Stomach (tissue), 9 donors: Measurements from ENCODE around the gene SH3PXD2A. TPM values are rescaled to one million over a fixed set of nuclear protein-coding genes. Genes with fewer than 3 reads are reported as not detected.

Experiments
- DNase-seq, 2 donors: peaks; one replicate each; pipeline versions ENCODE4 v3.0.0 to v3.0.0-alpha.2; 2013 to 2019
- H3K27ac ChIP-seq, 5 donors: fragments of 200-600 bp in 4 of 5; sonication (generic) in 4 of 5; one replicate each; pipeline ENCODE4 v1.5.1; 2013 to 2019; ENCODE audit warnings: mild to moderate bottlenecking in 1 of 5, moderate library complexity in 1 of 5
- H3K27me3 ChIP-seq, 3 donors: fragments of 200-600 bp; sonication (generic); one replicate each; pipeline ENCODE4 v1.5.1; 2017 to 2019; ENCODE audit warnings: mixed run types in 1 of 3
- H3K36me3 ChIP-seq, 4 donors: fragments of 200-600 bp; sonication (generic); 1 replicate in 3 of 4; 2 replicates in 1 of 4; pipeline ENCODE4 v1.5.1; 2016 to 2019
- H3K4me1 ChIP-seq, 4 donors: fragments of 200-600 bp; sonication (generic); one replicate each; pipeline ENCODE4 v1.5.1; 2016 to 2019
- H3K4me3 ChIP-seq, 4 donors: fragments of 200-600 bp; sonication (generic) in 3 of 4; one replicate each; pipeline ENCODE4 v1.5.1; 2016 to 2019; ENCODE audit warnings: mild to moderate bottlenecking in 1 of 4
- H3K9me3 ChIP-seq, 4 donors: fragments of 200-600 bp; sonication (generic); one replicate each; pipeline ENCODE4 v1.5.1; 2016 to 2019
- EP300 ChIP-seq: sonication (generic); formaldehyde crosslinking; IDR thresholded peaks from one replicate; pipeline ENCODE4 v1.6.1; 2017; ENCODE audit warnings: antibody characterized with exemption
- POLR2A ChIP-seq, 4 donors: fragments of 450-650 bp; IDR thresholded peaks; one replicate each; pipeline ENCODE4 v1.6.1; 2016; ENCODE audit warnings: antibody characterized with exemption in 4 of 4, control low read depth in 2 of 4, mild to moderate bottlenecking in 1 of 4, moderate library complexity in 1 of 4
- POLR2AphosphoS5 ChIP-seq, 3 donors: sonication (generic); formaldehyde crosslinking; IDR thresholded peaks; one replicate each; pipeline ENCODE4 v1.6.1; 2016; ENCODE audit warnings: antibody characterized with exemption in 3 of 3
- WGBS, 5 donors: extraction: QIAGEN DNeasy Blood & Tissue Kit in 3 of 5; methylation state at CpG; one replicate each; pipeline versions ENCODE4 v1.1.5 to v1.1.7; 2013 to 2018; 5-methylcytosine and 5-hydroxymethylcytosine counted together
- intact Hi-C: fragments of 100-400 bp; cut with DNase I; formaldehyde crosslinking; loops from one replicate; pipeline ENCODE4 v1.15.1; 2023; ENCODE audit warnings: low total_unique reads
- polyA plus RNA-seq, 3 donors: library from polyadenylated mRNA; stranded (reverse); fragments of 200-250 nt; gene quantifications; one replicate each; pipeline ENCODE4 v1.2.3, GENCODE V29; 2013
- total RNA-seq, 5 donors: library from RNA; depleted of rRNA; stranded (reverse); fragments of >200 nt; gene quantifications; one replicate each; pipeline versions ENCODE4 v1.1.0 to v1.2.3, GENCODE V29; 2014 to 2016
- TF ChIP-seq, protein P1 (sequence below), 7 experiments: fragments of 450-650 bp in 4 of 7; fragments of 200-600 bp in 3 of 7; sonication (generic) in 3 of 7; IDR thresholded peaks; one replicate each; pipeline ENCODE4 v1.5.1; 2016 to 2019; ENCODE audit warnings: antibody characterized with exemption in 7 of 7, control low read depth in 2 of 7, mild to moderate bottlenecking in 1 of 7
- donor health status: healthy with polysubstance abuse.
- donor health status: Bipolar disorder and iron deficiency.
- donor health status: healthy.

Gene SH3PXD2A
- total and polyA plus RNA-seq, 8 donors, result 12.8 to 51.6 (median 24.0) TPM

DNA sequence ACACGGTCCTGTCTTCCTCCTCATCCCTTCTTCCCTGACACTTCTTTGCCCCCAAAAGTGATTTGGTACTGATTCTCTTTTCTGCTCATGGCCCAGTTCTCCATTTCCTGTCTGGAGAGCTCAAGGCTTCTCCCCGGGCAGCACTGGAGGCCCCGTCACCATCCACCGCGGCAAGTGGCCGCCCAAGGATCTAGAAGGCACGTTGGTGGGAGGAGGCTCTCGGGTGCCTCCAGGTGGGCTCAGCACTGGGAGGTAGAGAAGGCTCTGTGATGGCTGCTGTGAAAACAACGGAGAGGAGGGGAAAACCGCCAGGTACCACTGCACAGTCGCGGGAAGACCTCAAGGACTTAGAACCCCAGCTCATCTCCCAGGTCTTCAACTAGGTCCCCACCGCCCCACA, 227.5 kb downstream of the SH3PXD2A start:
- Histone ChIP-seq H3K36me3 (peaks cover 17 to 76% (median 68%) of the 10 kb centered on the region in 4 donors), H3K9me3 (no peaks in the 10 kb centered on the region), H3K4me3 (no peak overlapping the region), H3K27me3 (no peaks in the 10 kb centered on the region), H3K4me1 (peaks cover 0 to 11% (median 0%) of the 10 kb centered on the region in 4 donors), H3K27ac (peak overlapping the region in 2 of 5 donors; percentile 5 to 18)
- intact Hi-C loops, result no loop called here
- WGBS, 5 donors, result 91 to 95% (median 93%) methylated on average over 9 to 13 of the region's 13 CpGs
- TF ChIP-seq POLR2AphosphoS5 (IDR thresholded peaks at IDR 0.05), result no peak
- no peak for TF ChIP-seq EP300
- TF ChIP-seq, protein P1, sequence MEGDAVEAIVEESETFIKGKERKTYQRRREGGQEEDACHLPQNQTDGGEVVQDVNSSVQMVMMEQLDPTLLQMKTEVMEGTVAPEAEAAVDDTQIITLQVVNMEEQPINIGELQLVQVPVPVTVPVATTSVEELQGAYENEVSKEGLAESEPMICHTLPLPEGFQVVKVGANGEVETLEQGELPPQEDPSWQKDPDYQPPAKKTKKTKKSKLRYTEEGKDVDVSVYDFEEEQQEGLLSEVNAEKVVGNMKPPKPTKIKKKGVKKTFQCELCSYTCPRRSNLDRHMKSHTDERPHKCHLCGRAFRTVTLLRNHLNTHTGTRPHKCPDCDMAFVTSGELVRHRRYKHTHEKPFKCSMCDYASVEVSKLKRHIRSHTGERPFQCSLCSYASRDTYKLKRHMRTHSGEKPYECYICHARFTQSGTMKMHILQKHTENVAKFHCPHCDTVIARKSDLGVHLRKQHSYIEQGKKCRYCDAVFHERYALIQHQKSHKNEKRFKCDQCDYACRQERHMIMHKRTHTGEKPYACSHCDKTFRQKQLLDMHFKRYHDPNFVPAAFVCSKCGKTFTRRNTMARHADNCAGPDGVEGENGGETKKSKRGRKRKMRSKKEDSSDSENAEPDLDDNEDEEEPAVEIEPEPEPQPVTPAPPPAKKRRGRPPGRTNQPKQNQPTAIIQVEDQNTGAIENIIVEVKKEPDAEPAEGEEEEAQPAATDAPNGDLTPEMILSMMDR (IDR thresholded peaks at IDR 0.05), result no peak
- no peak for TF ChIP-seq POLR2A (IDR thresholded peaks at IDR 0.05)
- DNase-seq, result no peak

DNA sequence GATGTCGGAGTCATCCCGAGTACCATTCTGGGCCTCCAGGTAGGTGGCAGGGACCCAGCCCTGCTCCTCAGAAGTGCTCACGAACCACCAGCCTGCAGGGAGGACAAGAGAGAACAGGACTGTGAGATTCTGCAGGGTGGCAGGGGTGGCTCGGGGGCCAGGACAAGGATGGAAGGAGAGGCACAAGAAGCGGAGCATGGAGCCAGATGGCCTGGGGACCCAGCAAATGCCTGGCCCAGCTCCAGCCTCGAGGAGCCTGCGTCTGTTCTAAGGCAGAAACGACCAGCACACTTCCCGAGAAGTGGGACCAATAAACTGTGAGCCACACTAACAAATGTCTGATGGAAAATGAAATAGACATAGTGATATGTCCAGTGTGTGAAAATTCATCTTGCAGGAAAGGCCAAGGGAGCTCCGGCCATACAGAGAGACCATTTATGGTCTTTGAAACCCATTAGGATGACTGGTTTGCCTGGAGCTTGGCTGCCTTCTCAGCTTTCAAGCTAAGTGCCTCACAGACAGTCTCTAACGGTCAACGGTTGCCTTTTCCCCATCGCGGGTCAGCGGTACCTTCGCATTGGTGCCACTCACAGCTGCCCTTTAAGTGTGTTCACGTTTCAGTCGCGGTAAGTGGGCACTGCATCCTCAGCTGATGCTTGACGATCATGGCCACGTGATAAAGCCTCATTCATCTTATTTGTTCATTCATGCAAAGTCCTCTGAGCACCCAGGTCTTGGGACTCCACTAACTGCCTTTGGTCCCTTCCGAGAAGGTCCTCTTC, 228.1 kb downstream of the SH3PXD2A start:
- Histone ChIP-seq H3K36me3 (peaks cover 20 to 78% (median 72%) of the 10 kb centered on the region in 4 donors), H3K4me1 (peaks cover 0 to 15% (median 1%) of the 10 kb centered on the region in 4 donors), H3K9me3 (no peaks in the 10 kb centered on the region), H3K27me3 (no peaks in the 10 kb centered on the region), H3K4me3 (no peak overlapping the region), H3K27ac (peak overlapping the region in 2 of 5 donors; percentile 5 to 28)
- DNase-seq, result no peak
- TF ChIP-seq EP300, result no peak
- TF ChIP-seq POLR2AphosphoS5 (IDR thresholded peaks at IDR 0.05), result peak in 1 of 3 donors; percentile 15
- TF ChIP-seq, protein P1 (IDR thresholded peaks at IDR 0.05), result no peak
- no peak for TF ChIP-seq POLR2A (IDR thresholded peaks at IDR 0.05)
- 79 to 89% (median 85%) methylated on average over 21 to 22 of the region's 22 CpGs for WGBS, 5 donors
- intact Hi-C loops, result no loop called here

DNA sequence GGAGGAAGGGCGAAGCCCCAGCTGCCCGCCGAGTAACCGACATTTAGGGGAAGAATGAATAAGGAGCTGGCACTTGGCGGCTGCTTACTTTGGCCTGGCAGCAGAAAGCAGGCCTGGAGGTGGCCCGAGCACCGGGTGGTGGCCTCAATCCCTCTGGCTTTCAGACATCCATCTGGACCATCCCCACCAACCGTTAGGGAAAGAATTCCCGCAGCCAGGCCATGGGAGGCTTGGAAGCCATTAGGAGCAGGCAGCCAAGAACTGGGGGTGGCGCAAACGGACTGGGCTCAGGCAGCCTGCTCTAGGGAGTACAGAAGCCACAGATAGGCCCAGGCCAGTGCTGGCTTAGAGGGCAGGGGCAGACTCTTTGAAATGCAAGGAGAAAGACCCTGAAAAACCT, 229.2 kb downstream of the SH3PXD2A start:
- no peak overlapping the region for H3K4me3 ChIP-seq
- H3K27ac ChIP-seq, result no peak overlapping the region
- H3K4me1 ChIP-seq, result peaks cover 0 to 25% (median 9%) of the 10 kb centered on the region in 4 donors
- WGBS, 5 donors, result 78 to 90% (median 86%) methylated on average over 11 of the region's 11 CpGs
- TF ChIP-seq, protein P1 (IDR thresholded peaks at IDR 0.05), result no peak
- TF ChIP-seq EP300 (no peak), POLR2AphosphoS5 (IDR thresholded peaks at IDR 0.05) (no peak), POLR2A (IDR thresholded peaks at IDR 0.05) (no peak)
- intact Hi-C loops, result no loop called here
- peaks cover 18 to 79% (median 75%) of the 10 kb centered on the region in 4 donors for H3K36me3 ChIP-seq
- no peaks in the 10 kb centered on the region for H3K9me3 ChIP-seq
- DNase-seq, result no peak
- H3K27me3 ChIP-seq, result no peaks in the 10 kb centered on the region

DNA sequence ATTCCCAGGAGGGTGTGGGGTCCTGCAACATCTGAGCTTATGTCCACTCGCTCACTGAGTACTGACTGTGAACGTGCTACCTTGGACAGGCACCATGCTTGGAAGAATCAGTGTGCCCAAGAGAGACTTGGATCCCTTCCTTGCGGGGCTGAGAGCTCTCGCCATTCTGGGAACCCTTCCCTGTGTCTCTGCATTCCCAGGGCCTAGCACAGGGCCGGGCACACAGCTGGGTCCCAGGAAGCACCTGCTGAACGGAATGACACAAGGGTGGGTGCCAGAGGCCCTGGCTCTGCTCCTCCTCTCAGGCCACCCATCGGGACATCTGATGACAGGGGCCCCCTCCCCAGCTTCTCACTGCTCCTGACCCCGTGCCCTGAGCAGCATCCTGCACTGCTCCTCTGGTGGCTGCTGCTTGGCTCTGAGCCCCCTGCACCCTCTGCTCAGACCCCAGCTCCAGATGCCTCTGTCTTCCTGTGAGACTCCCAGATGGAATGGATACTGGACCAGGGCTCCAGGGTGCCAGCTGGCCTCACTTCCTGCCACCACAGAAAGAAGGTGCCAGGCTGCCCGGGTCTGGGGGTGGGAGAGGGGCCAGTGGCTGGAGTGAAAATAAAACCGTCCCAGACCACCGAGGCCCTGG, 232.3 kb downstream of the SH3PXD2A start:
- no peaks in the 10 kb centered on the region for H3K27me3 ChIP-seq
- H3K4me3 ChIP-seq, result no peak overlapping the region
- H3K36me3 ChIP-seq, result peaks cover 18 to 91% (median 82%) of the 10 kb centered on the region in 4 donors
- intact Hi-C loops, result no loop called here
- 83 to 91% (median 88%) methylated on average over 9 to 11 of the region's 11 CpGs for WGBS, 5 donors
- TF ChIP-seq POLR2AphosphoS5 (IDR thresholded peaks at IDR 0.05), result no peak
- no peak for TF ChIP-seq POLR2A (IDR thresholded peaks at IDR 0.05)
- no peak for TF ChIP-seq EP300
- TF ChIP-seq, protein P1 (IDR thresholded peaks at IDR 0.05), result no peak
- peaks cover 20 to 49% (median 40%) of the 10 kb centered on the region in 4 donors for H3K4me1 ChIP-seq
- H3K9me3 ChIP-seq, result no peaks in the 10 kb centered on the region
- H3K27ac ChIP-seq, result peak overlapping the region in 2 of 5 donors; percentile 22 to 69
- no peak for DNase-seq
